Mucosa of descending colon (tissue), 3 donors: ENCODE measurements around the gene SYTL1. TPM values are rescaled to one million over a fixed set of nuclear protein-coding genes. Genes with fewer than 3 reads are reported as not detected.

Experiments
- ATAC-seq: fragments of 200-7000 bp; cut with Tn5 transposase; one replicate; pipeline ENCODE4 v1.9.1; 2020; ENCODE audit warnings: mild to moderate bottlenecking, moderate library complexity
- DNase-seq, 3 donors: peaks; one replicate each; pipeline ENCODE4 v3.0.0-alpha.2; 2020
- H3K36me3 ChIP-seq: fragments of 200-600 bp; one replicate; pipeline ENCODE4 v1.8.0; 2021; ENCODE audit warnings: low read depth, mild to moderate bottlenecking
- H3K4me1 ChIP-seq: fragments of 200-600 bp; one replicate; pipeline ENCODE4 v1.8.0; 2021; ENCODE audit warnings: low read depth, mild to moderate bottlenecking
- H3K4me3 ChIP-seq: fragments of 200-600 bp; one replicate; pipeline ENCODE4 v1.8.0; 2021; ENCODE audit warnings: mild to moderate bottlenecking
- H3K9me3 ChIP-seq: fragments of 200-600 bp; one replicate; pipeline ENCODE4 v1.8.0; 2021; ENCODE audit warnings: mild to moderate bottlenecking
- CTCF ChIP-seq: fragments of 200-600 bp; IDR thresholded peaks from one replicate; pipeline ENCODE4 v1.8.0; 2022; ENCODE audit warnings: antibody characterized with exemption, mild to moderate bottlenecking
- intact Hi-C, 2 donors: fragments of 100-400 bp; cut with DNase I in 1 of 2; cut with micrococcal nuclease in 1 of 2; formaldehyde crosslinking; loops; one replicate each; pipeline versions ENCODE4 v1.11.0 to v1.11.1; 2022; cut with DNase I, micrococcal nuclease
- total RNA-seq, 3 donors: library from RNA; stranded (reverse); fragmentation: NEBNext Ultra II Directional in 2 of 3; extraction: Animal tissue kit (Norgen Biotek cat#: 25700) in 2 of 3; gene quantifications; one replicate each; pipeline versions ENCODE4 v1.2.1 to v1.2.4, GENCODE V29; 2021 to 2023
- donor health status: DM: no; HTN: no; CAD: no; lungs with moderate emphysema.
- donor health status: DM: no; HTN: no; CAD: no.
- donor health status: DM: no; HTN: yes; CAD: no.

The SYTL1 gene
- total RNA-seq, 3 donors from 2014 or later = 4.2 to 9.7 (median 8.7) TPM

- H3K4me3 ChIP-seq = peak overlapping the region; percentile 22
- no peaks in the 10 kb centered on the region for H3K9me3 ChIP-seq
- no peaks in the 10 kb centered on the region for H3K36me3 ChIP-seq
- H3K4me1 ChIP-seq = peaks cover 7% of the 10 kb centered on the region
- ATAC-seq (no peak), DNase-seq (no peak)
- TF ChIP-seq CTCF = no peak
- intact Hi-C loops = no loop called here
Observed at GRCh38 chr1:27367160-27367650, 25.4 kb downstream of the SYTL1 start.

GRCh38 chr1:27368869-27369582 lies 27.2 kb downstream of the SYTL1 start:
- H3K4me3 ChIP-seq = no peak overlapping the region
- H3K9me3 ChIP-seq = no peaks in the 10 kb centered on the region
- H3K36me3 ChIP-seq = no peaks in the 10 kb centered on the region
- peaks cover 7% of the 10 kb centered on the region for H3K4me1 ChIP-seq
- DNase-seq (no peak), ATAC-seq (no peak)
- TF ChIP-seq CTCF = no peak
- intact Hi-C loops = no loop called here

- TF ChIP-seq CTCF = no peak
- DNase-seq (no peak), ATAC-seq (no peak)
- Histone ChIP-seq H3K36me3 (no peaks in the 10 kb centered on the region), H3K4me1 (peaks cover 4% of the 10 kb centered on the region), H3K9me3 (no peaks in the 10 kb centered on the region), H3K4me3 (no peak overlapping the region)
- intact Hi-C loops = no loop called here
Observed at GRCh38 chr1:27372022-27372807, 30.4 kb downstream of the SYTL1 start.

GRCh38 chr1:27372808-27373690 lies 31.2 kb downstream of the SYTL1 start:
- Histone ChIP-seq H3K4me1 (no peaks in the 10 kb centered on the region), H3K36me3 (no peaks in the 10 kb centered on the region), H3K9me3 (no peaks in the 10 kb centered on the region), H3K4me3 (no peak overlapping the region)
- intact Hi-C loops = no loop called here
- ATAC-seq = no peak
- no peak for DNase-seq
- no peak for TF ChIP-seq CTCF

- TF ChIP-seq CTCF = no peak
- intact Hi-C loops = no loop called here
- Histone ChIP-seq H3K36me3 (no peaks in the 10 kb centered on the region), H3K4me3 (no peak within 1 kb of the TSS), H3K4me1 (no peaks in the 10 kb centered on the region), H3K9me3 (no peaks in the 10 kb centered on the region)
- ATAC-seq (no peak), DNase-seq (no peak)
Observed at GRCh38 chr1:27374362-27375086, 32.7 kb downstream of the SYTL1 start, which contains the start of gene FCN3. FCN3 (minus strand) TSS chr1:27374824; CDS start chr1:27374818, 6 bp downstream.
